ENCODE results near the gene GIGYF2. TPM values are rescaled to one million over a fixed set of nuclear protein-coding genes. Genes with fewer than 3 reads are reported as not detected.

GIGYF2 gene
- total RNA-seq, 2 experiments from 2014 or later = 50.5 to 60.9 TPM

DNA sequence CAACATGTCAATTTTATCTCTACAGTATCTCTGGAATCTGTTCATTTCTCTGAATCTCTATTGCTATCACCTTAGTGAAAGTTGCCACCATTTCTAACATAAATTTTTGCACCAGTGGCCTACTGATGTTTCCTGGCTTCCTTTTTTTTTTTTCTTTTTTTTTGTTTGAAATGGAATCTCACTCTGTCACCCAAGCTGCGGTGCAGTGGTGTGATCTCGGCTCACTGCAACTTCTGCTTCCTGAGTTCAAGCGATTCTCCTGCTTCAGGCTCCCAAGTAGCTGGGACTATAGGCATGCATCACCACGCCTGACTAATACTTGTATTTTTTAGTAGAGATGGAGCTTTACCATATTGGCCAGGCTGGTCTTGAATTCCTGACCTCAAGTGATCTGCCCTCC is 44.2 kb downstream of the GIGYF2 start:
- Histone ChIP-seq H3K9me2 (ENCODE audit: insufficient read depth, low read length) (no peaks in the 10 kb centered on the region), H3K36me3 (ENCODE audit: insufficient read depth, low read length) (peaks cover 23% of the 10 kb centered on the region; the same call in 1 of the 2 replicates), H3K4me1 (ENCODE audit: insufficient read depth, low read length, poor library complexity, severe bottlenecking) (no peaks in the 10 kb centered on the region), H3K9me3 (ENCODE audit: low read length) (no peaks in the 10 kb centered on the region), H2AFZ (ENCODE audit: low read length) (no peak overlapping the region), H3K27ac (ENCODE audit: low read depth, low read length, poor library complexity, severe bottlenecking) (no peak overlapping the region), H3K4me3 (ENCODE audit: low read depth, low read length, poor library complexity, severe bottlenecking) (no peak overlapping the region), H3K4me2 (ENCODE audit: low read length) (no peak overlapping the region), H4K20me1 (ENCODE audit: insufficient read depth, low read length) (no peaks in the 10 kb centered on the region), H3K79me2 (ENCODE audit: insufficient read depth, low read depth, low read length) (no peaks in the 10 kb centered on the region)
- TF ChIP-seq EZH2phosphoT487 (IDR thresholded peaks at IDR 0.05; ENCODE audit: borderline replicate concordance, low read depth, low read length) = no peak
- TF ChIP-seq, protein P1, sequence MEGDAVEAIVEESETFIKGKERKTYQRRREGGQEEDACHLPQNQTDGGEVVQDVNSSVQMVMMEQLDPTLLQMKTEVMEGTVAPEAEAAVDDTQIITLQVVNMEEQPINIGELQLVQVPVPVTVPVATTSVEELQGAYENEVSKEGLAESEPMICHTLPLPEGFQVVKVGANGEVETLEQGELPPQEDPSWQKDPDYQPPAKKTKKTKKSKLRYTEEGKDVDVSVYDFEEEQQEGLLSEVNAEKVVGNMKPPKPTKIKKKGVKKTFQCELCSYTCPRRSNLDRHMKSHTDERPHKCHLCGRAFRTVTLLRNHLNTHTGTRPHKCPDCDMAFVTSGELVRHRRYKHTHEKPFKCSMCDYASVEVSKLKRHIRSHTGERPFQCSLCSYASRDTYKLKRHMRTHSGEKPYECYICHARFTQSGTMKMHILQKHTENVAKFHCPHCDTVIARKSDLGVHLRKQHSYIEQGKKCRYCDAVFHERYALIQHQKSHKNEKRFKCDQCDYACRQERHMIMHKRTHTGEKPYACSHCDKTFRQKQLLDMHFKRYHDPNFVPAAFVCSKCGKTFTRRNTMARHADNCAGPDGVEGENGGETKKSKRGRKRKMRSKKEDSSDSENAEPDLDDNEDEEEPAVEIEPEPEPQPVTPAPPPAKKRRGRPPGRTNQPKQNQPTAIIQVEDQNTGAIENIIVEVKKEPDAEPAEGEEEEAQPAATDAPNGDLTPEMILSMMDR (conservative IDR thresholded peaks at IDR 0.05; ENCODE audit: low read length) = no peak
- CTCF ChIA-PET (ENCODE audit: unreplicated experiment) = no interaction called here
- DNase-seq (ENCODE audit: low spot score) = no peak
- POLR2A ChIA-PET = interaction anchor here (0.7 kb wide), 1 partner anchor 23 kb away, joined by 3 read pairs; no protein-coding TSS in a partner anchor
- no TSS peak for BruUV-seq (replicated peaks)
- intact Hi-C loops (cut with micrococcal nuclease; ENCODE audit: unreplicated experiment) = no loop called here

DNA sequence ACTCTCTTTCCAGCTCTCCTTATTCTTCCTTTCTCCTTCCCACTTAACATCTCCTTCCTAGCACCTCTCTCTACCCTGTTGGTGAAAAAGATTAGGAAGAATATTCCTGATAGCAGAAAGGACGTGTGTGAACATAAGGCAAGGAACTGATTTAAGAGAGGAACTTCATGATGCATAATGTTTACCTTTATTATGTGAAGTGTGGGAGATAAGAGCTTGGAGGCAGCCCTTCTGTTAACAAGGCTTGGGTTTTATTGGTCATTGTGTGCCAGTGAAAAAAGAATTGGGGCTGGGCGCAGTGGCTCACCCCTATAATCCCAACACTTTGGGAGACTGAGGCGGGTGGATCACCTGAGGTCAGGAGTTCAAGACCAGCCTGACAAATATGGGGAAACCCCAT is 44.8 kb downstream of the GIGYF2 start:
- BruUV-seq (replicated peaks) = no TSS peak
- Histone ChIP-seq H2AFZ (ENCODE audit: low read length) (no peak overlapping the region), H3K36me3 (ENCODE audit: insufficient read depth, low read length) (peaks cover 16% of the 10 kb centered on the region; the same call in 1 of the 2 replicates), H3K4me3 (ENCODE audit: low read depth, low read length, poor library complexity, severe bottlenecking) (no peak overlapping the region), H3K4me2 (ENCODE audit: low read length) (no peak overlapping the region), H3K9me3 (ENCODE audit: low read length) (no peaks in the 10 kb centered on the region), H3K27ac (ENCODE audit: low read depth, low read length, poor library complexity, severe bottlenecking) (no peak overlapping the region), H3K9me2 (ENCODE audit: insufficient read depth, low read length) (no peaks in the 10 kb centered on the region), H3K79me2 (ENCODE audit: insufficient read depth, low read depth, low read length) (no peaks in the 10 kb centered on the region), H3K4me1 (ENCODE audit: insufficient read depth, low read length, poor library complexity, severe bottlenecking) (no peaks in the 10 kb centered on the region), H4K20me1 (ENCODE audit: insufficient read depth, low read length) (no peaks in the 10 kb centered on the region)
- TF ChIP-seq EZH2phosphoT487 (IDR thresholded peaks at IDR 0.05; ENCODE audit: borderline replicate concordance, low read depth, low read length) = no peak
- TF ChIP-seq, protein P1 (conservative IDR thresholded peaks at IDR 0.05; ENCODE audit: low read length) = no peak
- ChIA-PET CTCF (ENCODE audit: unreplicated experiment) (no interaction called here), POLR2A (no interaction called here)
- no peak for DNase-seq (ENCODE audit: low spot score)
- intact Hi-C loops (cut with micrococcal nuclease; ENCODE audit: unreplicated experiment) = no loop called here

DNA sequence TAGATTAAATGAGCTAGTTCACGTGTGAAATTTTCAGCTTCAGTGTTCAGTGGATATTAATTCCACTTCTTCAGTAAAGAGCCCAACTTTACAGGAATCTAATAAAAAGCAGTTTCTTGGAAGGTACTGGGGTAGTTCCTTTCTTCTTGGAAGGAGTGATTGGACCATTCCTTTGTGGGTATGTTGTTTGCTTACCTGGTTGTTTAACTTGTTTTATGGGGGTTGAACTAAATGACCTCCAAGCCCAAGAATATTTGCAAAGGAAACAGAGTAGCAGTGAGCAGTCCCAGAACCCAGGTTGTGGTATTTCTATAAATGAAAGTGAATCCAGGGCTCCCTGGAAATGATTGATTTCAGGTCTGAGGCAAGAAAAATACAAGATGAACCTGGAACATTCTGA is 47.8 kb downstream of the GIGYF2 start:
- ChIA-PET POLR2A (no interaction called here), CTCF (ENCODE audit: unreplicated experiment) (no interaction called here)
- Histone ChIP-seq H3K9me2 (ENCODE audit: insufficient read depth, low read length) (no peaks in the 10 kb centered on the region), H3K4me3 (ENCODE audit: low read depth, low read length, poor library complexity, severe bottlenecking) (no peak overlapping the region), H2AFZ (ENCODE audit: low read length) (no peak overlapping the region), H3K79me2 (ENCODE audit: insufficient read depth, low read depth, low read length) (no peaks in the 10 kb centered on the region), H4K20me1 (ENCODE audit: insufficient read depth, low read length) (no peaks in the 10 kb centered on the region), H3K4me2 (ENCODE audit: low read length) (no peak overlapping the region), H3K27ac (ENCODE audit: low read depth, low read length, poor library complexity, severe bottlenecking) (no peak overlapping the region), H3K4me1 (ENCODE audit: insufficient read depth, low read length, poor library complexity, severe bottlenecking) (no peaks in the 10 kb centered on the region), H3K36me3 (ENCODE audit: insufficient read depth, low read length) (peaks cover 25% of the 10 kb centered on the region), H3K9me3 (ENCODE audit: low read length) (no peaks in the 10 kb centered on the region)
- TF ChIP-seq EZH2phosphoT487 (IDR thresholded peaks at IDR 0.05; ENCODE audit: borderline replicate concordance, low read depth, low read length) = no peak
- TF ChIP-seq, protein P1 (conservative IDR thresholded peaks at IDR 0.05; ENCODE audit: low read length) = no peak
- intact Hi-C loops (cut with micrococcal nuclease; ENCODE audit: unreplicated experiment) = loop anchor here (1.0 kb wide), 1 partner anchor 29 kb away; no protein-coding TSS in a partner anchor
- BruUV-seq (replicated peaks) = no TSS peak
- no peak for DNase-seq (ENCODE audit: low spot score)
